Uterus (tissue), 4 donors: ENCODE measurements around the gene LTBP2. TPM values are rescaled to one million over a fixed set of nuclear protein-coding genes. Genes with fewer than 3 reads are reported as not detected.

Experiments
- DNase-seq, 2 donors: peaks; one replicate each; pipeline ENCODE4 v3.0.0-alpha.2; 2019 to 2020
- H3K27ac ChIP-seq, 2 donors: fragments of 200-600 bp; sonication (generic); 1 replicate in 1 of 2; 2 replicates in 1 of 2; pipeline ENCODE4 v1.5.1; 2016 to 2018
- H3K27me3 ChIP-seq, 2 donors: fragments of 200-600 bp; sonication (generic); one replicate each; pipeline ENCODE4 v1.5.1; 2018 to 2019; ENCODE audit warnings: control low read depth in 1 of 2
- H3K36me3 ChIP-seq, 2 donors: fragments of 200-600 bp; sonication (generic); one replicate each; pipeline ENCODE4 v1.5.1; 2019; ENCODE audit warnings: control low read depth in 1 of 2
- H3K4me1 ChIP-seq, 2 donors: fragments of 200-600 bp; sonication (generic); one replicate each; pipeline ENCODE4 v1.5.1; 2018 to 2019; ENCODE audit warnings: control low read depth in 1 of 2
- H3K4me3 ChIP-seq, 2 donors: fragments of 200-600 bp; sonication (generic); 1 replicate in 1 of 2; 2 replicates in 1 of 2; pipeline ENCODE4 v1.5.1; 2018 to 2019; ENCODE audit warnings: mild to moderate bottlenecking in 1 of 2
- H3K9me3 ChIP-seq, 2 donors: fragments of 200-600 bp; sonication (generic); one replicate each; pipeline ENCODE4 v1.5.1; 2019; ENCODE audit warnings: control low read depth in 1 of 2
- CTCF ChIP-seq, 4 experiments: fragments of 200-600 bp in 2 of 4; fragments of 450-650 bp in 2 of 4; sonication (generic) in 2 of 4; IDR thresholded peaks; one replicate each; pipeline ENCODE4 v1.5.1; 2016 to 2019; ENCODE audit warnings: antibody characterized with exemption in 4 of 4, mild to moderate bottlenecking in 2 of 4, moderate library complexity in 1 of 4
- POLR2A ChIP-seq, 2 donors: fragments of 450-650 bp; IDR thresholded peaks; one replicate each; pipeline ENCODE4 v1.6.1; 2016; ENCODE audit warnings: antibody characterized with exemption in 2 of 2, mild to moderate bottlenecking in 1 of 2, moderate library complexity in 1 of 2
- intact Hi-C: fragments of 100-400 bp; cut with DNase I; formaldehyde crosslinking; loops from one replicate; pipeline ENCODE4 v1.15.1; 2023; ENCODE audit warnings: low total_unique reads
- total RNA-seq, 4 donors: library from RNA; depleted of rRNA in 3 of 4; stranded (reverse); fragments of >200 nt in 3 of 4; gene quantifications; one replicate each; pipeline versions ENCODE4 v1.1.0 to v1.2.4, GENCODE V29; 2014 to 2023
- donor health status: DM: yes; HTN: yes; CAD: no.

The LTBP2 gene
- total RNA-seq, 4 donors from 2014 or later: 18.8 to 70.6 (median 35.1) TPM

GRCh38 chr14:74490486-74490885 lies 121.6 kb downstream of the LTBP2 start:
- H3K27ac ChIP-seq: no peak overlapping the region
- H3K9me3 ChIP-seq: no peaks in the 10 kb centered on the region
- DNase-seq: no peak
- no peaks in the 10 kb centered on the region for H3K36me3 ChIP-seq
- no peak overlapping the region for H3K4me3 ChIP-seq
- H3K27me3 ChIP-seq: no peaks in the 10 kb centered on the region
- no peak for TF ChIP-seq CTCF (IDR thresholded peaks at IDR 0.05)
- no peak for TF ChIP-seq POLR2A (IDR thresholded peaks at IDR 0.05)
- intact Hi-C loops: no loop called here
- peaks cover 0 to 8% of the 10 kb centered on the region in 2 donors for H3K4me1 ChIP-seq

GRCh38 chr14:74488786-74489397 lies 123.1 kb downstream of the LTBP2 start:
- peak overlapping the region in 1 of 2 donors; percentile 11 for H3K27ac ChIP-seq
- TF ChIP-seq POLR2A (IDR thresholded peaks at IDR 0.05): no peak
- no peak for TF ChIP-seq CTCF (IDR thresholded peaks at IDR 0.05)
- H3K4me1 ChIP-seq: peaks cover 0 to 8% of the 10 kb centered on the region in 2 donors
- H3K36me3 ChIP-seq: no peaks in the 10 kb centered on the region
- H3K9me3 ChIP-seq: no peaks in the 10 kb centered on the region
- intact Hi-C loops: no loop called here
- H3K4me3 ChIP-seq: no peak overlapping the region
- DNase-seq: no peak
- H3K27me3 ChIP-seq: no peaks in the 10 kb centered on the region

GRCh38 chr14:74486164-74486563 lies 125.9 kb downstream of the LTBP2 start:
- no peaks in the 10 kb centered on the region for H3K36me3 ChIP-seq
- H3K27ac ChIP-seq: no peak overlapping the region
- H3K4me1 ChIP-seq: peaks cover 0 to 8% of the 10 kb centered on the region in 2 donors
- DNase-seq: no peak
- H3K4me3 ChIP-seq: no peak overlapping the region
- TF ChIP-seq CTCF (IDR thresholded peaks at IDR 0.05): no peak
- no peaks in the 10 kb centered on the region for H3K9me3 ChIP-seq
- H3K27me3 ChIP-seq: no peaks in the 10 kb centered on the region
- intact Hi-C loops: no loop called here

DNA sequence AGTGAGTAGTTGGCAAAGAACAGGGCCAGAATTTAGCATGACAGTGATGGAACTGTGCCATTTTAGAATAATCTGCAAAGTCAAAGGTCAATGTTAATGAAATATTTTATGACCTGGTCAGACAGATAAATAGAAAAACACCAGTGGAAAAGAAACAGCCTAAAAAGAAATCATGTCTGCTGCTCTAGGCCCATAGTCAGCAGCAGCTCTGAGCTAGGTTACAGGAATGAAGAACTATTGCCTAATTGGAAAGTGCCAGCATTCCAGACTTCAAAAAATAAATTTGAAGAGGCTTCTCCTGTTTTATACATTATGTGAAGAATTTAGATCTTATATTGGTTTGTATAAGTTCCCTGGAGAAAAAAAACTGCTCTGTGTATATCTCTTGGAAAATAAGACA lies 128.7 kb downstream of the LTBP2 start:
- Histone ChIP-seq H3K27me3 (no peaks in the 10 kb centered on the region), H3K9me3 (no peaks in the 10 kb centered on the region), H3K27ac (no peak overlapping the region), H3K36me3 (no peaks in the 10 kb centered on the region), H3K4me3 (no peak overlapping the region), H3K4me1 (no peaks in the 10 kb centered on the region)
- intact Hi-C loops: no loop called here
- no peak for TF ChIP-seq CTCF (IDR thresholded peaks at IDR 0.05)
- TF ChIP-seq POLR2A (IDR thresholded peaks at IDR 0.05): no peak
- DNase-seq: no peak

GRCh38 chr14:74482571-74482970 lies 129.5 kb downstream of the LTBP2 start:
- TF ChIP-seq CTCF (IDR thresholded peaks at IDR 0.05): no peak
- TF ChIP-seq POLR2A (IDR thresholded peaks at IDR 0.05): no peak
- Histone ChIP-seq H3K27me3 (no peaks in the 10 kb centered on the region), H3K27ac (no peak overlapping the region), H3K4me1 (no peaks in the 10 kb centered on the region), H3K9me3 (no peaks in the 10 kb centered on the region), H3K4me3 (no peak overlapping the region), H3K36me3 (no peaks in the 10 kb centered on the region)
- intact Hi-C loops: no loop called here
- DNase-seq: no peak
